HEK293 (cell line): Measurements from ENCODE around the gene CACNA1F.

Source experiments
- CTCF ChIA-PET: fragments of 350-600 bp; formaldehyde crosslinking; extraction: SDS; loops from one replicate; lab custom pipeline; 2021; ENCODE audit warnings: antibody characterized with exemption; lab: Yijun Ruan, JAX
- POLR2A ChIA-PET: fragments of 300-600 bp; formaldehyde crosslinking; extraction: SDS; loops from one replicate; lab custom pipeline; 2020; ENCODE audit warnings: antibody characterized with exemption, inconsistent platforms; lab: Yijun Ruan, JAX
- H3K27ac ChIP-seq: fragments of 200-500 bp; sonication (Bioruptor generic); 2 replicates; pipeline ENCODE4 v1.5.1; 2014; ENCODE audit warnings: low read depth, low read length, control low read depth, inconsistent platforms; ENCODE audit errors: extremely low read depth
- H3K36me3 ChIP-seq, 2 experiments: fragments of 200-500 bp in 1 of 2; sonication (Bioruptor generic) in 1 of 2; 1 replicate in 1 of 2; 2 replicates in 1 of 2; pipeline ENCODE4 v1.5.1; 2014 to 2017; ENCODE audit warnings: inconsistent platforms in 2 of 2, low read length in 2 of 2; ENCODE audit not compliant: control insufficient read depth in 2 of 2, insufficient read depth in 1 of 2
- H3K4me1 ChIP-seq: fragments of 200-500 bp; sonication (Bioruptor generic); 2 replicates; pipeline ENCODE4 v1.5.1; 2014; ENCODE audit warnings: mild to moderate bottlenecking, low read length, inconsistent platforms; ENCODE audit not compliant: control insufficient read depth, insufficient read depth
- H3K4me3 ChIP-seq: 2 replicates; pipeline ENCODE4 v1.5.1; 2011; ENCODE audit warnings: low read depth, mild to moderate bottlenecking, control low read depth, low read length, moderate library complexity
- H3K9me3 ChIP-seq: fragments of 200-500 bp; sonication (Bioruptor generic); 2 replicates; pipeline ENCODE4 v1.5.1; 2014; ENCODE audit warnings: low read depth, low read length, inconsistent platforms; ENCODE audit not compliant: control insufficient read depth, insufficient read depth
- GLI4 ChIP-seq: fragments of 450-650 bp; formaldehyde crosslinking; IDR thresholded peaks from 2 replicates; pipeline ENCODE4 v1.5.1; 2016; ENCODE audit warnings: missing biosample characterization, missing genetic modification characterization
- GLIS1 ChIP-seq: fragments of 450-650 bp; formaldehyde crosslinking; IDR thresholded peaks from 2 replicates; pipeline ENCODE4 v1.5.1; 2016; ENCODE audit warnings: missing biosample characterization, missing genetic modification characterization
- HOXC10 ChIP-seq: sonication (generic); formaldehyde crosslinking; IDR thresholded peaks from 2 replicates; pipeline ENCODE4 v1.8.1; 2023; ENCODE audit warnings: mild to moderate bottlenecking, missing genetic modification reagents
- OVOL3 ChIP-seq: fragments of 450-650 bp; formaldehyde crosslinking; IDR thresholded peaks from 2 replicates; pipeline ENCODE4 v1.5.1; 2016; ENCODE audit warnings: missing biosample characterization, missing genetic modification characterization
- ZNF140 ChIP-seq: fragments of 450-650 bp; formaldehyde crosslinking; IDR thresholded peaks from 2 replicates; pipeline ENCODE4 v1.5.1; 2016; ENCODE audit warnings: missing biosample characterization, missing genetic modification characterization
- ZNF155 ChIP-seq: fragments of 450-650 bp; formaldehyde crosslinking; IDR thresholded peaks from 2 replicates; pipeline ENCODE4 v1.5.1; 2016; ENCODE audit warnings: missing biosample characterization, missing genetic modification characterization
- ZNF157 ChIP-seq: fragments of 450-650 bp; formaldehyde crosslinking; IDR thresholded peaks from 2 replicates; pipeline ENCODE4 v1.5.1; 2016; ENCODE audit warnings: missing biosample characterization, missing genetic modification characterization
- ZNF2 ChIP-seq: fragments of 450-650 bp; formaldehyde crosslinking; IDR thresholded peaks from 2 replicates; pipeline ENCODE4 v1.5.1; 2016; ENCODE audit warnings: missing biosample characterization, missing genetic modification characterization
- ZNF221 ChIP-seq: fragments of 450-650 bp; formaldehyde crosslinking; IDR thresholded peaks from 2 replicates; pipeline ENCODE4 v1.5.1; 2017; ENCODE audit warnings: missing biosample characterization, missing genetic modification characterization, borderline replicate concordance
- ZNF24 ChIP-seq: fragments of 450-650 bp; formaldehyde crosslinking; IDR thresholded peaks from 2 replicates; pipeline ENCODE4 v1.5.1; 2016; ENCODE audit warnings: missing biosample characterization, missing genetic modification characterization
- ZNF248 ChIP-seq: fragments of 450-650 bp; formaldehyde crosslinking; IDR thresholded peaks from 2 replicates; pipeline ENCODE4 v1.5.1; 2017; ENCODE audit warnings: missing biosample characterization, missing genetic modification characterization
- ZNF37A ChIP-seq: fragments of 450-650 bp; IDR thresholded peaks from 2 replicates; pipeline ENCODE4 v1.5.1; 2018; ENCODE audit warnings: missing biosample characterization, missing genetic modification characterization
- ZNF423 ChIP-seq: fragments of 450-650 bp; formaldehyde crosslinking; IDR thresholded peaks from 2 replicates; pipeline ENCODE4 v1.5.1; 2016; ENCODE audit warnings: missing biosample characterization, missing genetic modification characterization
- ZNF501 ChIP-seq: fragments of 450-650 bp; formaldehyde crosslinking; IDR thresholded peaks from 2 replicates; pipeline ENCODE4 v1.5.1; 2016; ENCODE audit warnings: missing biosample characterization, missing genetic modification characterization
- ZNF530 ChIP-seq: fragments of 450-650 bp; formaldehyde crosslinking; IDR thresholded peaks from 2 replicates; pipeline ENCODE4 v1.5.1; 2016; ENCODE audit warnings: low read depth, missing biosample characterization, missing genetic modification characterization
- ZNF558 ChIP-seq: fragments of 450-650 bp; formaldehyde crosslinking; IDR thresholded peaks from 2 replicates; pipeline ENCODE4 v1.5.1; 2016; ENCODE audit warnings: missing biosample characterization, missing genetic modification characterization
- ZNF626 ChIP-seq: fragments of 450-650 bp; sonication (Bioruptor Pico); formaldehyde crosslinking; IDR thresholded peaks from 2 replicates; pipeline ENCODE4 v1.5.1; 2018; ENCODE audit warnings: missing biosample characterization, missing genetic modification characterization, inconsistent platforms
- ZNF654 ChIP-seq: fragments of 450-650 bp; formaldehyde crosslinking; IDR thresholded peaks from 2 replicates; pipeline ENCODE4 v1.5.1; 2016; ENCODE audit warnings: low read depth, missing biosample characterization, missing genetic modification characterization
- ZNF660 ChIP-seq: fragments of 450-650 bp; IDR thresholded peaks from 2 replicates; pipeline ENCODE4 v1.5.1; 2018; ENCODE audit warnings: missing biosample characterization, mild to moderate bottlenecking, missing genetic modification characterization
- ZNF670 ChIP-seq: fragments of 450-650 bp; formaldehyde crosslinking; IDR thresholded peaks from 2 replicates; pipeline ENCODE4 v1.5.1; 2016; ENCODE audit warnings: missing biosample characterization, missing genetic modification characterization, low read depth
- ZNF677 ChIP-seq: fragments of 450-650 bp; IDR thresholded peaks from 2 replicates; pipeline ENCODE4 v1.5.0; 2018; ENCODE audit warnings: missing biosample characterization, mild to moderate bottlenecking, missing genetic modification characterization, moderate library complexity
- ZNF830 ChIP-seq: fragments of 450-650 bp; IDR thresholded peaks from 2 replicates; pipeline ENCODE4 v1.5.0; 2018; ENCODE audit warnings: missing biosample characterization, missing genetic modification characterization, low read depth, mild to moderate bottlenecking, moderate library complexity
- TF ChIP-seq, protein P1 (sequence below): fragments of 450-650 bp; formaldehyde crosslinking; IDR thresholded peaks from 2 replicates; pipeline ENCODE4 v1.5.0; 2017; ENCODE audit warnings: missing biosample characterization, missing genetic modification characterization, borderline replicate concordance
- TF ChIP-seq, protein P2 (sequence below): fragments of 450-650 bp; formaldehyde crosslinking; IDR thresholded peaks from 2 replicates; pipeline ENCODE4 v1.5.1; 2016; ENCODE audit warnings: missing biosample characterization, missing genetic modification characterization
- TF ChIP-seq, protein P3 (sequence below): fragments of 450-650 bp; formaldehyde crosslinking; conservative IDR thresholded peaks from 2 replicates; pipeline ENCODE4 v1.5.1; 2016; ENCODE audit warnings: low read depth, missing biosample characterization, missing genetic modification characterization

CACNA1F gene

DNA sequence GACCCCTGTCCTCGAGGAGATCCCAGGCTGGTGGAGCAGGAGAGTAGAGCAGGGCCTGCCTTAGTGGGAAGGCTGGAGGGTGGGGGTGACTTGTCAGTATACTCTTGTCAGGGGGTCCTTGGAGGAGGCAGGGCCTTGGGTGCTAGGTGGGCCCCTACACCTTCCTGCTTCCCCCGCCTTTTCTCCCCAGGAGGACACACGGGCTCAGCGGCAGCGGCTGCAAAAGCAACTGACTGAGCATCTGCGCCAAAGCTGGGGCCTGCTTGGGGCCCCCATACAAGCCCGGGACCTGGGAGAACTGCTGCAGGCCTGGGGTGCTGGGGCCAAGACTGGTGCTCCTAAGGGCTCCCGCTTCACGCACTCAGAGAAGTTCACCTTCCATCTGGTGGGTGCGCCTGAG, 13.4 kb upstream of the CACNA1F start (continued):
- TF ChIP-seq ZNF670 (tag by site-specific recombination), result no peak
- no peak for TF ChIP-seq ZNF660 (tag by site-specific recombination)
- TF ChIP-seq, protein P1, sequence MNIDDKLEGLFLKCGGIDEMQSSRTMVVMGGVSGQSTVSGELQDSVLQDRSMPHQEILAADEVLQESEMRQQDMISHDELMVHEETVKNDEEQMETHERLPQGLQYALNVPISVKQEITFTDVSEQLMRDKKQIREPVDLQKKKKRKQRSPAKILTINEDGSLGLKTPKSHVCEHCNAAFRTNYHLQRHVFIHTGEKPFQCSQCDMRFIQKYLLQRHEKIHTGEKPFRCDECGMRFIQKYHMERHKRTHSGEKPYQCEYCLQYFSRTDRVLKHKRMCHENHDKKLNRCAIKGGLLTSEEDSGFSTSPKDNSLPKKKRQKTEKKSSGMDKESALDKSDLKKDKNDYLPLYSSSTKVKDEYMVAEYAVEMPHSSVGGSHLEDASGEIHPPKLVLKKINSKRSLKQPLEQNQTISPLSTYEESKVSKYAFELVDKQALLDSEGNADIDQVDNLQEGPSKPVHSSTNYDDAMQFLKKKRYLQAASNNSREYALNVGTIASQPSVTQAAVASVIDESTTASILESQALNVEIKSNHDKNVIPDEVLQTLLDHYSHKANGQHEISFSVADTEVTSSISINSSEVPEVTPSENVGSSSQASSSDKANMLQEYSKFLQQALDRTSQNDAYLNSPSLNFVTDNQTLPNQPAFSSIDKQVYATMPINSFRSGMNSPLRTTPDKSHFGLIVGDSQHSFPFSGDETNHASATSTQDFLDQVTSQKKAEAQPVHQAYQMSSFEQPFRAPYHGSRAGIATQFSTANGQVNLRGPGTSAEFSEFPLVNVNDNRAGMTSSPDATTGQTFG, result no peak

DNA sequence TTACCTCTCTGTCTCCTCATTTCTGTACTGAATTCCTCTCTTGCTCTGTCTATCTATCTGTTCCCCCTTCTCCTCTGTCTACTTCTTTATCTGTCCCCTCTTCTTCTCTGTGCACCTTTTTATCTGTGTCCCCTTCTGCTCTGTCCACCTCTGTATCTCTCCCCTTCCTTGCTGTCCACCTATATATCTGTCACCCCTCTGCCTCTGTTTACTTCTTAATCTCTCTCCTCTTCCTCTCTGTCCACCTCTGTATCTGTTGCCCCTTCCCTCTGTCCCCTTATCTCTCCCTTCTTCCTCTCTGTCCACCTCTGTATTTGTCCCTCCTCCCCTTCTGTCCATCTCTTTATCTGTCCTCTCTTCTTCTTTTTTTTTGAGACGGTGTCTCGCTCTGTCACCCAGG, 11.1 kb upstream of the CACNA1F start:
- no peak overlapping the region for H3K4me3 ChIP-seq
- POLR2A ChIA-PET, result no interaction called here
- H3K36me3 ChIP-seq, result peaks cover 9 to 38% of the 10 kb centered on the region in 2 experiments; a peak in 2 of 3 replicates
- H3K9me3 ChIP-seq, result no peaks in the 10 kb centered on the region
- CTCF ChIA-PET, result no interaction called here
- TF ChIP-seq GLI4 (tag by site-specific recombination) (no peak), ZNF221 (tag by site-specific recombination) (no peak), ZNF2 (no peak), GLIS1 (tag by site-specific recombination) (no peak), ZNF423 (tag by site-specific recombination) (no peak), HOXC10 (CRISPR knock-in tag) (no peak), ZNF140 (tag by site-specific recombination) (no peak), ZNF24 (no peak), ZNF558 (tag by site-specific recombination) (no peak)
- TF ChIP-seq, protein P2, sequence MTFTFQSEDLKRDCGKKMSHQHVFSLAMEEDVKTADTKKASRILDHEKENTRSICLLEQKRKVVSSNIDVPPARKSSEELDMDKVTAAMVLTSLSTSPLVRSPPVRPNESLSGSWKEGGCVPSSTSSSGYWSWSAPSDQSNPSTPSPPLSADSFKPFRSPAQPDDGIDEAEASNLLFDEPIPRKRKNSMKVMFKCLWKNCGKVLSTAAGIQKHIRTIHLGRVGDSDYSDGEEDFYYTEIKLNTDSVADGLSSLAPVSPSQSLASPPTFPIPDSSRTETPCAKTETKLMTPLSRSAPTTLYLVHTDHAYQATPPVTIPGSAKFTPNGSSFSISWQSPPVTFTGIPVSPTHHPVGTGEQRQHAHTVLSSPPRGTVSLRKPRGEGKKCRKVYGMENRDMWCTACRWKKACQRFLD (tag by site-specific recombination), result no peak
- no peaks in the 10 kb centered on the region for H3K4me1 ChIP-seq
- no peak overlapping the region for H3K27ac ChIP-seq

DNA sequence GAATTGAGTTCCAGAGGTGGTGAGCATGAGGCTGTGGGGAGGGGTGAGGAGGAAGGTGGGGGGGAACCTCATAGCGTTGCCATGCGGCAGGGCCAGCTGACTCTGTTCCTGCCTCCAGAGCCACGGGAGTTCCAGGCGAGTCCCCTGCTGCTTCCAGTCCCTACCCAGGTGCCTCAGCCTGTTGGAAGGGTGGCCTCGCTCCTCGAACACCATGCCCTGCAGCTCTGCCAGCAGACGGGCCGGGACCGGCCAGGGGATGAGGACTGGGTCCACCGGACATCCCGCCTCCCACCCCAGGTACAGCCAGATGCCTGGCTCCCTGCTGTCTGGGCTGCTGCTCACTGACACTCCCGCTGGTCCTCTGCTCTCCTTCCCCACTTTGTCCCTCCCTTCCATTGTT, 10.0 kb upstream of the CACNA1F start:
- H3K36me3 ChIP-seq, result peaks cover 9 to 33% of the 10 kb centered on the region in 2 experiments; a peak in 2 of 3 replicates
- ChIA-PET CTCF (no interaction called here), POLR2A (no interaction called here)
- no peak overlapping the region for H3K4me3 ChIP-seq
- no peaks in the 10 kb centered on the region for H3K9me3 ChIP-seq
- TF ChIP-seq OVOL3 (tag by site-specific recombination) (no peak), ZNF248 (tag by site-specific recombination) (no peak), ZNF626 (tag by site-specific recombination) (no peak), ZNF654 (tag by site-specific recombination) (no peak), ZNF37A (tag by site-specific recombination) (no peak), ZNF501 (tag by site-specific recombination) (no peak), ZNF677 (tag by site-specific recombination) (no peak), ZNF155 (tag by site-specific recombination) (no peak), ZNF530 (tag by site-specific recombination) (no peak), ZNF157 (tag by site-specific recombination) (no peak), ZNF830 (no peak)
- TF ChIP-seq, protein P3, sequence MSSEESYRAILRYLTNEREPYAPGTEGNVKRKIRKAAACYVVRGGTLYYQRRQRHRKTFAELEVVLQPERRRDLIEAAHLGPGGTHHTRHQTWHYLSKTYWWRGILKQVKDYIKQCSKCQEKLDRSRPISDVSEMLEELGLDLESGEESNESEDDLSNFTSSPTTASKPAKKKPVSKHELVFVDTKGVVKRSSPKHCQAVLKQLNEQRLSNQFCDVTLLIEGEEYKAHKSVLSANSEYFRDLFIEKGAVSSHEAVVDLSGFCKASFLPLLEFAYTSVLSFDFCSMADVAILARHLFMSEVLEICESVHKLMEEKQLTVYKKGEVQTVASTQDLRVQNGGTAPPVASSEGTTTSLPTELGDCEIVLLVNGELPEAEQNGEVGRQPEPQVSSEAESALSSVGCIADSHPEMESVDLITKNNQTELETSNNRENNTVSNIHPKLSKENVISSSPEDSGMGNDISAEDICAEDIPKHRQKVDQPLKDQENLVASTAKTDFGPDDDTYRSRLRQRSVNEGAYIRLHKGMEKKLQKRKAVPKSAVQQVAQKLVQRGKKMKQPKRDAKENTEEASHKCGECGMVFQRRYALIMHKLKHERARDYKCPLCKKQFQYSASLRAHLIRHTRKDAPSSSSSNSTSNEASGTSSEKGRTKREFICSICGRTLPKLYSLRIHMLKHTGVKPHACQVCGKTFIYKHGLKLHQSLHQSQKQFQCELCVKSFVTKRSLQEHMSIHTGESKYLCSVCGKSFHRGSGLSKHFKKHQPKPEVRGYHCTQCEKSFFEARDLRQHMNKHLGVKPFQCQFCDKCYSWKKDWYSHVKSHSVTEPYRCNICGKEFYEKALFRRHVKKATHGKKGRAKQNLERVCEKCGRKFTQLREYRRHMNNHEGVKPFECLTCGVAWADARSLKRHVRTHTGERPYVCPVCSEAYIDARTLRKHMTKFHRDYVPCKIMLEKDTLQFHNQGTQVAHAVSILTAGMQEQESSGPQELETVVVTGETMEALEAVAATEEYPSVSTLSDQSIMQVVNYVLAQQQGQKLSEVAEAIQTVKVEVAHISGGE (tag by site-specific recombination), result no peak
- H3K27ac ChIP-seq, result no peak overlapping the region
- H3K4me1 ChIP-seq, result no peaks in the 10 kb centered on the region
